ENCODE results near the gene BAK1.

DNA sequence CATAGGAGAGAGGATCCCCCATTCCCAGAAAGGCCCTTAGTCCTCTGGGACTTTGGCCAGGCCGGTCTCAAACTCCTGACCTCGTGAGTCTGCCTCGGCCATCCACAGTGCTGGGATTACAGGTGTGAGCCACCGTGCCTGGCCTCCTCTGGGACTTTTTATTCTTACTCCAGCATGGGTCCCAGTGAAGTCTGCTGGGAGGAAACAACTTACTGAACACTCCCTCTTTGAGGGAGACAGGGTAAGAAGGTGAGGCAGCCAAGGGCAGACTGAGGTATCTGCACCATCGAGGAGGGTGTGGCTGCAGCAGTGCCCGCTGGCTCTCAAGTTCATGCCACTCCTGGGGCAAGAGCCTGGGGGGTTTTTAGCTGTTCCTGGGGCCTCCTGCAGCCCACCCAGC is 2.4 kb downstream of the BAK1 start:
- TF ChIP-seq, protein P1, sequence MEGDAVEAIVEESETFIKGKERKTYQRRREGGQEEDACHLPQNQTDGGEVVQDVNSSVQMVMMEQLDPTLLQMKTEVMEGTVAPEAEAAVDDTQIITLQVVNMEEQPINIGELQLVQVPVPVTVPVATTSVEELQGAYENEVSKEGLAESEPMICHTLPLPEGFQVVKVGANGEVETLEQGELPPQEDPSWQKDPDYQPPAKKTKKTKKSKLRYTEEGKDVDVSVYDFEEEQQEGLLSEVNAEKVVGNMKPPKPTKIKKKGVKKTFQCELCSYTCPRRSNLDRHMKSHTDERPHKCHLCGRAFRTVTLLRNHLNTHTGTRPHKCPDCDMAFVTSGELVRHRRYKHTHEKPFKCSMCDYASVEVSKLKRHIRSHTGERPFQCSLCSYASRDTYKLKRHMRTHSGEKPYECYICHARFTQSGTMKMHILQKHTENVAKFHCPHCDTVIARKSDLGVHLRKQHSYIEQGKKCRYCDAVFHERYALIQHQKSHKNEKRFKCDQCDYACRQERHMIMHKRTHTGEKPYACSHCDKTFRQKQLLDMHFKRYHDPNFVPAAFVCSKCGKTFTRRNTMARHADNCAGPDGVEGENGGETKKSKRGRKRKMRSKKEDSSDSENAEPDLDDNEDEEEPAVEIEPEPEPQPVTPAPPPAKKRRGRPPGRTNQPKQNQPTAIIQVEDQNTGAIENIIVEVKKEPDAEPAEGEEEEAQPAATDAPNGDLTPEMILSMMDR (IDR thresholded peaks at IDR 0.05), result no peak
- no peak for TF ChIP-seq POLR2AphosphoS5 (IDR thresholded peaks at IDR 0.05)

Measured in stomach (tissue), 4 donors.